ENCODE measurements around the gene C15orf62. TPM values are rescaled to one million over a fixed set of nuclear protein-coding genes. Genes with fewer than 3 reads are reported as not detected.

The C15orf62 gene
- total RNA-seq, 1 donor from 2014 or later, result 0.30 TPM

- intact Hi-C loops (cut with micrococcal nuclease), result no loop called here
- Histone ChIP-seq H3K27ac (replicated peaks) (no peak overlapping the region), H3K4me3 (no peak overlapping the region), H3K9me3 (replicated peaks) (no peaks in the 10 kb centered on the region), H3K36me3 (peaks cover 67% of the 10 kb centered on the region), H3K4me1 (peaks cover 12% of the 10 kb centered on the region), H3K27me3 (ENCODE audit: low read depth) (no peaks in the 10 kb centered on the region)
- no peak for TF ChIP-seq CTCF (IDR thresholded peaks at IDR 0.05; ENCODE audit: borderline replicate concordance)
- DNase-seq, result no peak
Measured at GRCh38 chr15:40743921-40744814, 25.6 kb upstream of the C15orf62 start.

- H3K27ac ChIP-seq (replicated peaks), result no peak overlapping the region
- peaks cover 67% of the 10 kb centered on the region for H3K36me3 ChIP-seq
Measured at GRCh38 chr15:40744815-40745152, 25.0 kb upstream of the C15orf62 start.

GRCh38 chr15:40746916-40747418, 22.8 kb upstream of the C15orf62 start:
- Histone ChIP-seq H3K36me3 (peaks cover 74% of the 10 kb centered on the region), H3K27ac (replicated peaks) (no peak overlapping the region), H3K4me3 (no peak overlapping the region), H3K27me3 (ENCODE audit: low read depth) (no peaks in the 10 kb centered on the region), H3K4me1 (peaks cover 12% of the 10 kb centered on the region), H3K9me3 (replicated peaks) (no peaks in the 10 kb centered on the region)
- TF ChIP-seq CTCF (IDR thresholded peaks at IDR 0.05; ENCODE audit: borderline replicate concordance), result no peak
- intact Hi-C loops (cut with micrococcal nuclease), result no loop called here
- DNase-seq, result no peak

More at GRCh38 chr15:40744815-40745152, 25.0 kb upstream of the C15orf62 start:
- H3K9me3 ChIP-seq (replicated peaks), result no peaks in the 10 kb centered on the region
- intact Hi-C loops (cut with micrococcal nuclease), result no loop called here
- no peak for DNase-seq
- TF ChIP-seq CTCF (IDR thresholded peaks at IDR 0.05; ENCODE audit: borderline replicate concordance), result no peak
- H3K4me3 ChIP-seq, result no peak overlapping the region
- no peaks in the 10 kb centered on the region for H3K27me3 ChIP-seq (ENCODE audit: low read depth)
- H3K4me1 ChIP-seq, result peaks cover 12% of the 10 kb centered on the region

- DNase-seq, result no peak
- intact Hi-C loops (cut with micrococcal nuclease), result no loop called here
- Histone ChIP-seq H3K27me3 (ENCODE audit: low read depth) (no peaks in the 10 kb centered on the region), H3K9me3 (replicated peaks) (no peaks in the 10 kb centered on the region), H3K4me3 (no peak overlapping the region), H3K36me3 (peaks cover 70% of the 10 kb centered on the region), H3K27ac (replicated peaks) (no peak overlapping the region), H3K4me1 (peaks cover 12% of the 10 kb centered on the region)
- no peak for TF ChIP-seq CTCF (IDR thresholded peaks at IDR 0.05; ENCODE audit: borderline replicate concordance)
Measured at GRCh38 chr15:40747685-40748631, 21.8 kb upstream of the C15orf62 start.

GRCh38 chr15:40749151-40749630, 20.6 kb upstream of the C15orf62 start:
- H3K4me3 ChIP-seq, result no peak overlapping the region
- no peak overlapping the region for H3K27ac ChIP-seq (replicated peaks)
- H3K9me3 ChIP-seq (replicated peaks), result no peaks in the 10 kb centered on the region
- peaks cover 58% of the 10 kb centered on the region for H3K36me3 ChIP-seq
- DNase-seq, result no peak
- intact Hi-C loops (cut with micrococcal nuclease), result no loop called here
- H3K4me1 ChIP-seq, result peaks cover 12% of the 10 kb centered on the region
- TF ChIP-seq CTCF (IDR thresholded peaks at IDR 0.05; ENCODE audit: borderline replicate concordance), result no peak
- H3K27me3 ChIP-seq (ENCODE audit: low read depth), result no peaks in the 10 kb centered on the region
